GM10266 (cell line): ENCODE results near the gene CLASP1.
"Not testable (repeated sequence)": the region's sequence is repeated elsewhere in the genome, so short reads cannot be mapped to it uniquely, and the experiment has no call there.

Experiments used
- DNase-seq: peaks from one replicate; pipeline ENCODE4 v3.0.0; 2012; ENCODE audit errors: extremely low spot score
- TF ChIP-seq, protein P1 (sequence below): IDR thresholded peaks from 2 replicates; pipeline ENCODE4 v1.5.1; 2012; ENCODE audit warnings: mild to moderate bottlenecking, low read depth; ENCODE audit not compliant: control insufficient read depth, insufficient read depth; ENCODE audit errors: missing control alignments

Gene CLASP1

DNA sequence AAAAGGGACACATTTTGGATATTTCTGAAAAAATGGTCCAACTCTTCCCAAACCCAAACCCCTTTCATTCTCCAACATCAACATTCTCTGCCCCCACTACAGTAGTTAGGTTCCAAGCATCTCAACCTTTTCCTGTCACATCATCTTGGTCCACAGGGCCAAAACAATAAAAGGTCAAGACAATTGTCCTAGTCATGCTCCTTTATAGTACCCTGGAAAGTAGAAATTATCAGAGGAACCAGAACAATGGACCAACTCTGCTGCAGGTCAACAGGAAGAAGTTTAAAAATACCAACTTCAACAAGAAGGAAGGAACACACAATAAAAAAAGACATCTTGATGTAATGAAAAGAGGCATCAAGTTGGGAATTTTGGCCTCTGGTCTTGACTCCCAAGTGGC, 36.1 kb downstream of the CLASP1 start:
- TF ChIP-seq, protein P1, sequence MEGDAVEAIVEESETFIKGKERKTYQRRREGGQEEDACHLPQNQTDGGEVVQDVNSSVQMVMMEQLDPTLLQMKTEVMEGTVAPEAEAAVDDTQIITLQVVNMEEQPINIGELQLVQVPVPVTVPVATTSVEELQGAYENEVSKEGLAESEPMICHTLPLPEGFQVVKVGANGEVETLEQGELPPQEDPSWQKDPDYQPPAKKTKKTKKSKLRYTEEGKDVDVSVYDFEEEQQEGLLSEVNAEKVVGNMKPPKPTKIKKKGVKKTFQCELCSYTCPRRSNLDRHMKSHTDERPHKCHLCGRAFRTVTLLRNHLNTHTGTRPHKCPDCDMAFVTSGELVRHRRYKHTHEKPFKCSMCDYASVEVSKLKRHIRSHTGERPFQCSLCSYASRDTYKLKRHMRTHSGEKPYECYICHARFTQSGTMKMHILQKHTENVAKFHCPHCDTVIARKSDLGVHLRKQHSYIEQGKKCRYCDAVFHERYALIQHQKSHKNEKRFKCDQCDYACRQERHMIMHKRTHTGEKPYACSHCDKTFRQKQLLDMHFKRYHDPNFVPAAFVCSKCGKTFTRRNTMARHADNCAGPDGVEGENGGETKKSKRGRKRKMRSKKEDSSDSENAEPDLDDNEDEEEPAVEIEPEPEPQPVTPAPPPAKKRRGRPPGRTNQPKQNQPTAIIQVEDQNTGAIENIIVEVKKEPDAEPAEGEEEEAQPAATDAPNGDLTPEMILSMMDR, result no peak
- no peak for DNase-seq

DNA sequence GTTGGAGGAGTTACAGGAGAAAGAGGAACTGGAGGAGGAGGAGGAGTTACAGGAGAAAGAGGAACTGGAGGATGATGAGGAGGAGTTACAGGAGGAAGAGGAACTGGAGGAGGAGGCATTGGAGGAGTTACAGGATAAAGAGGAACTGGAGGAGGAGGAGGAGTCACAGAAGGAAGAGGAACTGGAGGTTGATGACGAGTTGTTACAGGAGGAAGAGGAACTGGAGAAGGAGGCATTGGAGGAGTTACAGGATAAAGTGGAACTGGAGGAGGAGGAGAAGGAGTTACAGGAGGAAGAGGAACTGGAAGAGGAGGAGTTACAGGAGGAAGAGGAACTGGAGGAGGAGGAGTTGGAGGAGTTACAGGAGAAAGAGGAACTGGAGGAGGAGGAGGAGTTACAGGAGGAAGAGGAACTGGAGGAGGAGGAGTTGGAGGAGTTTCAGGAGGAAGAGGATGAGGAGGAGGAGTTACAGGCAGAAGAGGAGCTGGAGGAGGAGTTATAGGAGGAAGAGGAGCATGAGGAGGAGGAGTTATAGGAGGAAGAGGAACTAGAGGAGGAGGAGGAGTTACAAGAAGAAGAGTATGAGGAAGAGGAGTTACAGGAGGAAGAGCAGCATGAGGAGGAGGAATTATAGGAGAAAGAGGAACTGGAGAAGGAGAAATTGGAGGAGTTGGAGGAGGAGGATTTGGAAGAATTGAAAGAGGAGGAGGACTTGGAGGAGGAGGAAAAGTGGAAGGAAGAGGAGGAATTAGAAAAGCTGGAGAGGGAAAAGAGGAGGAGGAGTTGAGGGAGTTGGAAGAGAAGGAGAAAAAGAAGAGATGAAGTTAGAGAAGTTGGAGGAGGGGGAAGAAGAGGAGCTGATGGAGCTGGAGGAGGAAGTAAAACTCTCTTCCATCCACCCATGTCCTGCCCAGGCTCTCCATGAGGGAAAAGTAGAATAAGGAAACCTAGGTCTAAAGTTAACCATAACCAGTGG, 37.2 kb downstream of the CLASP1 start:
- TF ChIP-seq, protein P1, result no peak
- no peak for DNase-seq

DNA sequence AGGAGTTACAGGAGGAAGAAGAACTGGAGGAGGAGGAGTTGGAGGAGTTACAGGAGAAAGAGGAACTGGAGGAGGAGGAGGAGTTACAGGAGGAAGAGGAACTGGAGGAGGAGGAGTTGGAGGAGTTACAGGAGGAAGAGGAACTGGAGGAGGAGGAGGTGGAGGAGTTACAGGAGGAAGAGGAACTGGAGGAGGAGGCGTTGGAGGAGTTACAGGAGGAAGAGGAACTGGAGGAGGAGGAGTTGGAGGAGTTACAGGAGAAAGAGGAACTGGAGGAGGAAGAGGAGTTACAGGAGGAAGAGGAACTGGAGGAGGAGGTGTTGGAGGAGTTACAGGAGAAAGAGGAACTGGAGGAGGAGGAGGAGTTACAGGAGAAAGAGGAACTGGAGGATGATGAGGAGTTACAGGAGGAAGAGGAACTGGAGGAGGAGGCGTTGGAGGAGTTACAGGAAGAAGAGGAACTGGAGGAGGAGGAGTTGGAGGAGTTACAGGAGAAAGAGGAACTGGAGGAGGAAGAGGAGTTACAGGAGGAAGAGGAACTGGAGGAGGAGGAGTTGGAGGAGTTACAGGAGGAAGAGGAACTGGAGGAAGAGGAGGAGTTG, 38.1 kb downstream of the CLASP1 start:
- DNase-seq, result not testable (repeated sequence)

DNA sequence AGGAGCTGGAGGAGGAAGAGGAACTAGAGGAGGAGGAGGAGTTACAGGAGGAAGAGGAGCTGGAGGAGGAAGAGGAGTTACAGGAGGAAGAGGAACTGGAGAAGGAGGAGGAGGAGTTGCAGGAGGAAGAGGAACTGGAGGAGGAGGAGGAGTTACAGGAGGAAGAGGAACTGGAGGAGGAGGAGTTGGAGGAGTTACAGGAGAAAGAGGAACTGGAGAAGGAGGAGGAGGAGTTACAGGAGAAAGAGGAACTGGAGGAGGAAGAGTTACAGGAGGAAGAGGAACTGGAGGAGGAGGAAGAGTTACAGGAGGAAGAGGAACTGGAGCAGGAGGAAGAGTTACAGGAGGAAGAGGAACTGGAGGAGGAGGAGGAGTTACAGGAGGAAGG, 38.8 kb downstream of the CLASP1 start:
- DNase-seq, result not testable (repeated sequence)

DNA sequence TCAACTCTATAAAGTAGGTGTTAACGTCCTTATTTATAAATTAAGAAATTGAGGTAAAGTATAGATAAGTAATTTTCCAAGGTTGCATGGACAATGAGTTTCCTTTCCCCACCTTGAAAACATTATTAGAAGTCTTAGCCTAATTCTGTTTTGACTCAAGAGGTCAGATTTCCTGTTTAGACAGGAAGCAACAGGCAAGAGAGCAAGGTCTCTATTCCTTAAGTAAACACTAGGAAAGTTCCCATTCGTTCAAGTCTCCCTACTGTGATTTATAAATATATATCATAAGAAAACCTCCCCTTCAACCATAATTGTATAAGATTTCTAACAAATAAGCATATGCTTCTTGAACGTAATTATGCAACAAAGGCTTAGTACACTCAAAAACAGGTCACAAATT, 40.3 kb downstream of the CLASP1 start:
- TF ChIP-seq, protein P1, result no peak
- DNase-seq, result no peak

DNA sequence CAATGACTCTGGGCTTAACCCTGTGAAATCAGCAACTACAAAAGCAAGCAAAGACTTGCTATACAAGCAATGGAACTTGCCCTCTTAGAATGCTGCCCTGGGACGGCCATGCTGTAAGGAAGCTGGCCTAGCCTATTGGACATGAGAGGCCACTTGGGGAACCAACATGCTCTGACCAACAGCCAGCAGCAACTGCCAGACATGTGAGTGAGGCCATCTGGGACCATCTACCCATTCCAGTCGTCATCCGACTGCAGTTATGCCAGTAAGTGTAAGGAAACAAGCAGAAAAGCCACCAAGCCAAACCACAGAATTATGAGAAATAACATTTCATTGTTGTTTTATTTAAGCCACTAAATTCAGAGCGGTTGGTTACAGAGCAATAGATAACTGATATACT, 40.9 kb downstream of the CLASP1 start:
- TF ChIP-seq, protein P1, result no peak
- no peak for DNase-seq

DNA sequence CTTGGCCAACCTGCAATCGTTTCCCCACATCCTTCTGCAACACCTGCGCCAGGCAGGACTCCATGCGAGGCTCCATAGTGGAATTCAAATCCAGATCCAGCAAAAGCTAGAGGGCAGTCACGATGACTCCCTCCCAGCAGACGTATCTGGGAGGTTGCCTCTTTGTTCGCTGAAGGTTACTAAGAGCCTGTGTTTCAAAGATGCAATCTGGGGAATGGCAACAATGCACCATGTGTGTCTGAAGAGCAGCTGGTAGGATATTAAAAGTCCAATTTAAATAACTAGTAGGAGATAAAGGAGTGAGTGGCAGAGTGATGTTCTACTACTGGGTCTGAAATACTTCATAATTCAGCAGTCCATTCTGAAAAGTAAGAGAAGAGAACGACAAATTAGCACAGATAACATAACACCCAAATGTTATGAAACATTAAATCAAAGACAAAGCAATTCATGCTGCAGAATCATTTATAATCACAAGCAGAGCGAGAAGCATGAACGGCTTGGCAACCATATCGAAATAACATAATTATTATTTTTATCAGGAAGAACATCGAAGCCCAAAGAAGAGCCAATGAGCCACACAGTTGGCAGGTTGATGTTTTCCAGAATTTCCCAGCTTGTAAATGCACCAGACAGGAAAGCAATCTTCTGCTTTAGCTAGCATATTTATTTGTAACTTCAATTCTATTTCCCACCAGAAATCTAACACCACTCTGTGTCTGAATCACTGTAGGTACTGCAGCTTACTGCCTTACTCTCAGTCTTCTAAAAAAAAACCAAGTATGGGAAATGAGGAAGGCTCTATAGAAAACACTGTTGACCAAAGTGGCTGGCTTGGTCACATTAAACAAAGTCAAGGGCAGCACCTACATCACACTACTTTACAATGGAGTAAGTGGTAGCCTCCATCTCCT, 43.2 kb downstream of the CLASP1 start:
- TF ChIP-seq, protein P1, result no peak

More for the DNA sequence above, 43.2 kb downstream of the CLASP1 start:
- DNase-seq, result no peak
